Subcutaneous abdominal adipose tissue (tissue), 5 donors: ENCODE measurements around the gene PDE4D.
"Not testable (repeated sequence)": the region's sequence is repeated elsewhere in the genome, so short reads cannot be mapped to it uniquely, and the experiment has no call there.

Experiments
- H3K27ac ChIP-seq: one replicate; pipeline ENCODE4 v1.7.0; 2013; ENCODE audit warnings: low read depth, mild to moderate bottlenecking, inconsistent platforms, low read length, moderate library complexity
- H3K27me3 ChIP-seq, 5 donors: one replicate each; pipeline ENCODE4 v1.7.0; 2013; ENCODE audit warnings: low read length in 5 of 5, inconsistent platforms in 1 of 5; ENCODE audit not compliant: control insufficient read depth in 5 of 5, insufficient read depth in 4 of 5
- H3K36me3 ChIP-seq, 5 donors: one replicate each; pipeline ENCODE4 v1.7.0; 2013; ENCODE audit warnings: low read length in 5 of 5; ENCODE audit not compliant: control insufficient read depth in 5 of 5, insufficient read depth in 5 of 5
- H3K4me1 ChIP-seq, 5 donors: one replicate each; pipeline ENCODE4 v1.7.0; 2013; ENCODE audit warnings: low read length in 5 of 5, mild to moderate bottlenecking in 3 of 5, moderate library complexity in 1 of 5; ENCODE audit not compliant: control insufficient read depth in 5 of 5, insufficient read depth in 5 of 5
- H3K4me3 ChIP-seq, 5 donors: one replicate each; pipeline ENCODE4 v1.7.0; 2013; ENCODE audit warnings: low read length in 5 of 5, low read depth in 1 of 5
- H3K9ac ChIP-seq, 5 donors: one replicate each; pipeline ENCODE4 v1.7.0; 2013; ENCODE audit warnings: low read length in 5 of 5, mild to moderate bottlenecking in 4 of 5, moderate library complexity in 3 of 5
- H3K9me3 ChIP-seq, 5 donors: one replicate each; pipeline ENCODE4 v1.7.0; 2013; ENCODE audit warnings: low read length in 5 of 5; ENCODE audit not compliant: control insufficient read depth in 5 of 5
- donor health status: healthy.
- donor health status: healthy.
- donor health status: healthy.
- donor health status: healthy.
- donor health status: healthy.

PDE4D gene

DNA sequence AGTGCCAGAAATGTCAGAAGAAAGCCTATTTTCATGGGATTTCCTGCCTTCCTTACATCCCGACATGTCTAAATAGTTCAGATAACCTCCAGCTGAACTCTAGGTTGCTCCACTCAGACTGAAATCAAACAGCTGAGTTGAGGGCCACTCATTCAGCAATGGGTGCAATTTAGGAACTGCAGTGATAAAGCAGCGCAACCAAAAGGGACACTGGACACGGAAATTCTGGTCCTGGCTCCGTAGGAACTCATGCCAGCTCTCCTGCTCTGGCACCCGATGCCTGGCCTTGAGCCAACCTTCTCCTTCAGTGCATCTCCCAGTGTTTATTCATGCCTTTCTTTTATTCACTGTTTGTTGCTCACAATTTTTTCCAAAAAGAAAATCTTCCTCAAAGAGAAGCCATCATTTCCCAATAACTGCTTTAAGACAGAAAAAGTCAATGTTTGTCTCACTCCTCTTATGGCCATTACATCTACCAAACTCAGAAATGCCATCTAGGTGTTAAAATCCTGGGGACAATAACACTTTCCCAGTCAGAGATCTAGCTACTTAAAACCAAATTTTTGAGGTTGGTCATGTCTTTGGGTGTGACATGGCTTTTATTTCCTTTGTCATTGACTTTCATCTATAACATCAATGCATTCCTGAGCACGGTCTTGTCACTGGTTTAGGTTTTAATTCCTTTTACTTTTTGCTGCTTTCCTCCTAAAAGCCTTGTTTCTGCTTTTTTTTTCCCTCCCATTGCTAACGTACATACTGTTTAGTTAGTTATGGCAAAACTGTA, 126.9 kb downstream of the PDE4D start:
- Histone ChIP-seq H3K4me1 (peaks cover 3 to 30% (median 14%) of the 10 kb centered on the region in 5 donors), H3K36me3 (no peaks in the 10 kb centered on the region), H3K9ac (no peak overlapping the region), H3K27me3 (peaks cover 0 to 6% (median 4%) of the 10 kb centered on the region in 5 donors), H3K27ac (no peak overlapping the region), H3K9me3 (no peaks in the 10 kb centered on the region), H3K4me3 (peak overlapping the region in 3 of 5 donors; percentile 20 to 50 (median 34))

DNA sequence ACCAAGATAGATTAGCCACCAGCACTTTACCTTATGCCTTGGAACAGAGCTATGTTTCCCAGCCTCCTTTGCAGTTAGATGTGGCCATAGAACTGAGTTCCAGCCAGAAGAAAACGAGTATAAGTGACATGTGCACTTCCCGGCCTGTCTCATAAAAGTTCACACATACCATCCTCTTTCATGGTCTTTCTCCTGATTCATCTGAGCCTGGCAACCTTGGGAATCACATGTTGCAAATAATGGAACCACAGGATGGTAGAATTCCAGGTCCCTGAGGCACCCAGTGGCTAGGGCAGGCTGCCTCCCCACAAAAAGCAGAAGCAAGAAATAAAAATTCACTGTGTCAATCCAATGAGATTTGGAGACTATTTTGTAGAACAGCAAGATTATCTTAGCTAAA, 128.1 kb downstream of the PDE4D start:
- Histone ChIP-seq H3K27me3 (peaks cover 0 to 6% (median 4%) of the 10 kb centered on the region in 5 donors), H3K9me3 (no peaks in the 10 kb centered on the region), H3K4me3 (no peak overlapping the region), H3K36me3 (no peaks in the 10 kb centered on the region), H3K27ac (no peak overlapping the region), H3K9ac (no peak overlapping the region), H3K4me1 (peaks cover 3 to 33% (median 14%) of the 10 kb centered on the region in 5 donors)

DNA sequence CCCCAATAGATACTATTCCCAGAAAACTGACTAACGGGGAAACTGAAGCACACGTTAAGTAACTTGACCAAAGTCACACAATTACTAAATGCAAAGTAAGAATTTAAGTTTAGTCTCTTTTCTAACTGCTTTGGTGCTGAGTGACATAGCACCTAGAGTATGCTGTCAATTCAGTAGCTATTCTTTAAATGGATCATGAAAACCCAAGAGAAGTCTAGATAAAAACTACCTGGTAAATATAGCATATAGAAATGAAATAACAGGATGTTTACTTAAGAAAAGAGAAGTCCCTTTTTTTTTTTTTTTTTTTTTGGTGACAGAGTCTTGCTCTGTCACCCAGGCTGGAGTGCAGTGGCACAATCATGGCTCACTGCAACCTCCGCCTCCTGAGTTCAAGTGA, 129.2 kb downstream of the PDE4D start:
- Histone ChIP-seq H3K9ac (no peak overlapping the region), H3K27me3 (peaks cover 0 to 6% (median 4%) of the 10 kb centered on the region in 5 donors), H3K4me3 (no peak overlapping the region), H3K9me3 (no peaks in the 10 kb centered on the region), H3K27ac (no peak overlapping the region), H3K4me1 (peaks cover 3 to 33% (median 14%) of the 10 kb centered on the region in 5 donors), H3K36me3 (no peaks in the 10 kb centered on the region)

DNA sequence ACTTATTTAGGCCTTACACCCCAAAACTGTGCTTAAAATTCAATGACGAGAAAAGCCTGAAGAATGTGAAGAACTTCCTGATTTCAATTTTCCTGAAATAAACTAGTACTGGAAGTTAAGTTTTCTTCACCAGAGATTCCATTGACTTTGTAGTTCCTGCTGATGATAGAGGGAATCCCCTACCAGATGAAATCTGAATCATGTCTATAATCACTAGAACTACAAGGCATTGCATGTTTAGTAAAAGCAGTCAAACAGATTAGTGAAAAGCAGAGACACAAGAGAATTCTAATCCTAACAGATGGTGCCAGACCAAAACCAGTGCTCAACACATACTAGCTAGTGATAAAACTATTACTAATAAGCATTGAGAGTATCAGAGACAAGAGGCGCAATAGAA, 130.0 kb downstream of the PDE4D start:
- Histone ChIP-seq H3K27ac (no peak overlapping the region), H3K36me3 (no peaks in the 10 kb centered on the region), H3K4me3 (no peak overlapping the region), H3K4me1 (peaks cover 3 to 28% (median 8%) of the 10 kb centered on the region in 5 donors), H3K9ac (no peak overlapping the region), H3K27me3 (peaks cover 0 to 6% (median 4%) of the 10 kb centered on the region in 5 donors), H3K9me3 (no peaks in the 10 kb centered on the region)

DNA sequence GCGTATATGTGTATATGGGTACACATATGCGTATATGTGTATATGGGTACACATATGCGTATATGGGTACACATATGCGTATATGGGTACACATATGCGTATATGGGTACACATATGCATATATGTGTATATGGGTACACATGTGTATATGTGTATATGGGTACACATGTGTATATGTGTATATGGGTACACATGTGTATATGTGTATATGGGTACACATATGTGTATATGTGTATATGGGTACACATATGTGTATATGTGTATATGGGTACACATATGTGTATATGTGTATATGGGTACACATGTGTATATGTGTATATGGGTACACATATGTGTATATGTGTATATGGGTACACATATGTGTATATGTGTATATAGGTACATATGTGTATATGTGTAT, 131.3 kb downstream of the PDE4D start:
- H3K9ac ChIP-seq, H3K36me3 ChIP-seq, H3K27ac ChIP-seq, H3K9me3 ChIP-seq, H3K4me3 ChIP-seq, H3K27me3 ChIP-seq: not testable (repeated sequence)
- peaks cover 0 to 15% (median 0%) of the 10 kb centered on the region in 5 donors for H3K4me1 ChIP-seq

DNA sequence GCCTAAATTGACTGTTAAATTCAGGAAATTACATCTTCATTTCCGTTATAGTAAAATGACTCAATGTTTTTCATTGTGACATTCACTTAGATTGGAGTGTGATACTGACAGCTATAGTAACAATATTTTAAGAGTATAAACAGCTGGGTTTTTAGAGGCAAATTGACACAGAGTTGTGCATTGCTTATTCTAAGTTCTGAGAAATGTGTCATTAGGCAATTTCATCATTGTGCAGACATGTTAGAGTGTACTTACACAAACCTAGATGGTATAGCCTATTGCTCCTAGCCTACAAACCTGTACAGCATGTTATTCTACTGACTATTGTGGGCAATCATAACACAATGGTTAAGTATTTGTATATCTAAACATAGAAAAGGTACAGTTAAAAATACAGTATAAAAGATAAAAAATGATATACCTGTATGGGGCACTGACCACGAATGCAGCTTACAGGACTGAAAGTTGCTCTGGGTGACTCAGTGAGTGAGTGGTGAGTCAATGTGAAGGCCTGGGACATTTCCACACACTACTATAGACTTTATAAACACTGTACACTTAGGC, 132.7 kb downstream of the PDE4D start:
- no peaks in the 10 kb centered on the region for H3K9me3 ChIP-seq
- H3K4me1 ChIP-seq: peaks cover 0 to 8% (median 0%) of the 10 kb centered on the region in 5 donors
- no peak overlapping the region for H3K27ac ChIP-seq
- no peaks in the 10 kb centered on the region for H3K27me3 ChIP-seq
- H3K4me3 ChIP-seq: no peak overlapping the region
- no peaks in the 10 kb centered on the region for H3K36me3 ChIP-seq
- H3K9ac ChIP-seq: no peak overlapping the region

DNA sequence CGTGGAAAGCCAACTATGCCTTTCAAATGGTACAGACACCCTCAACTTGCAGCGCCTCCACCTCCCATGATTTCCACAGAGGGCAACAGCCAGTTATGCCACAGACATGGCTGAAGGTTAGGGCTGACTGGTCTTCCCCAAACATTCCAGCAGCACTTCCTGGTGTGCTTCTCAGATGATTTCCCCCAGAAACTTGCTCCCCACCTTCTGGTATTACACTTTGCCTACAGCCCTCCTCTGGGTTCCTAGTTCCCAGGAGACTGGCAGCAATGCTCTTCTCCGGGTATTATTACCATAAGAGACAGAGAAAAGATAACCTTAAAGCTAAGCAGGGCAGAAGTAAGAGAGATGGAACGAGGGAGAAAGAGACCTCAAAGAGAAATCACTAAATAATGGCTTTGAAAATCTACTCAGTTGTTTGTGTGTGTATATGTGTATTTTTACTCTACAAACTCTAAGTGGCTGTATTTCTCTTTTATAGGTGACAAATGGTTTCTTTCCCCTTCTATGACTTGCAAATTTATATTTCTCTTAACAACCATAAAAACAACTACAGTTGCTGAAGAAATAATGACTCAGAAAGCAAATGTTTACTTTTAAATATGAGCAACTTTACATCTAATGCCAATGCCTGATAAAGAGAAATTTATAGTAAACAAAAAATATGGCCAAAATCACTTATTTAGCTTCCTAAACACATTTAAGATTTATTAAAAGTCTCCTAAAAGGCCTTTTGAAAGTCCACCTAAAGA, 133.8 kb downstream of the PDE4D start:
- no peak overlapping the region for H3K4me3 ChIP-seq
- no peak overlapping the region for H3K9ac ChIP-seq
- no peaks in the 10 kb centered on the region for H3K36me3 ChIP-seq
- no peaks in the 10 kb centered on the region for H3K27me3 ChIP-seq
- H3K9me3 ChIP-seq: no peaks in the 10 kb centered on the region
- no peak overlapping the region for H3K27ac ChIP-seq
- peaks cover 0 to 8% (median 0%) of the 10 kb centered on the region in 5 donors for H3K4me1 ChIP-seq

DNA sequence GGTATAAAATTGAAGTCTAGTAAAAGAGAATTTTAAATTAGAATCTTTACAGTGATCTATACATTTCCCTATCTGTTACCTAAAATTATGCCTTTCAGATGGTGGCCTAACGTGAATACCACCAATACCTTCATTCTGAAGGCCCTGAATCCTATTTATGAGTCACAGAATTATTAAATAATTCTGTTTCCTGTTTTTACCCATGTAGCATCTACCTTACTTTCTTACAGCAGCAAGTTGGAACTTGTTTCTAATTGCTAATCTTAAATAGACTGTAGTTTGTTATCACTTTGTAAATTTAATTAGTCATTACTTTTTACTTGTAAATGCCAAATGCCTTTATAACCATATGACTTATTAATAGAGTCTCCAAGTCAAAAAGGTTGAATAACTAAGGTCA, 135.0 kb downstream of the PDE4D start:
- Histone ChIP-seq H3K9ac (no peak overlapping the region), H3K27me3 (no peaks in the 10 kb centered on the region), H3K4me3 (no peak overlapping the region), H3K9me3 (no peaks in the 10 kb centered on the region), H3K27ac (no peak overlapping the region), H3K4me1 (peaks cover 0 to 6% (median 0%) of the 10 kb centered on the region in 5 donors), H3K36me3 (no peaks in the 10 kb centered on the region)

DNA sequence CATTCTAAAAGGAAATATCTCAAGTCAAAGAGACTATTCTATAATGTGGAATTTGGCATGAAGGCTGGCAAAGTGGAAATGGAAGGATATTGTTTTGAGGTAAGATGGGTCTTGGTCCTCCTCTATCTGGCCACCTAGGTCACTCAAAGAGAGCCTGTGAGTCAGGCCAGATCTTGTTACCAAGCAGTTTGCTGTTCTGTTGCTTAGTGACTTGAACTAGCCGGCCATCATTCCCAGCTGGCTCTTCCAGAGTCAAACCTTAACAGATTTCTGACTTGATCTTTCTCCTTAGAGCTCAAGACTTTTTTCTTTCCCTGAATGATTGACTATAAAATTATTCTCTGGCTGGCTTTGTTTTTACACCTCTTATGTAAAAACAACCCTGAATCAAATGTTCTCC, 136.1 kb downstream of the PDE4D start:
- H3K4me3 ChIP-seq: no peak overlapping the region
- H3K36me3 ChIP-seq: no peaks in the 10 kb centered on the region
- peaks cover 0 to 3% (median 0%) of the 10 kb centered on the region in 5 donors for H3K4me1 ChIP-seq
- H3K27me3 ChIP-seq: no peaks in the 10 kb centered on the region
- no peak overlapping the region for H3K9ac ChIP-seq
- H3K9me3 ChIP-seq: no peaks in the 10 kb centered on the region
- no peak overlapping the region for H3K27ac ChIP-seq
